Hematopoietic multipotent progenitor cell (in vitro differentiated cells): ENCODE measurements around the gene BCOR. TPM values are rescaled to one million over a fixed set of nuclear protein-coding genes. Genes with fewer than 3 reads are reported as not detected.

ENCODE experiments used
- DNase-seq, 3 donors: peaks; one replicate each; pipeline ENCODE4 v3.0.0-alpha.2; 2011 to 2015; ENCODE audit warnings: low read depth in 2 of 3, low spot score in 2 of 3
- total RNA-seq: library from RNA; depleted of rRNA; stranded (reverse); fragments of >200 nt; gene quantifications from one replicate; pipeline ENCODE4 v1.2.3, GENCODE V29; 2012

BCOR gene
- total RNA-seq, 1 donor: 79.4 TPM

- DNase-seq: no peak
These were observed 89.7 kb downstream of the BCOR start for GRCh38 chrX:40007756-40008705.

DNA sequence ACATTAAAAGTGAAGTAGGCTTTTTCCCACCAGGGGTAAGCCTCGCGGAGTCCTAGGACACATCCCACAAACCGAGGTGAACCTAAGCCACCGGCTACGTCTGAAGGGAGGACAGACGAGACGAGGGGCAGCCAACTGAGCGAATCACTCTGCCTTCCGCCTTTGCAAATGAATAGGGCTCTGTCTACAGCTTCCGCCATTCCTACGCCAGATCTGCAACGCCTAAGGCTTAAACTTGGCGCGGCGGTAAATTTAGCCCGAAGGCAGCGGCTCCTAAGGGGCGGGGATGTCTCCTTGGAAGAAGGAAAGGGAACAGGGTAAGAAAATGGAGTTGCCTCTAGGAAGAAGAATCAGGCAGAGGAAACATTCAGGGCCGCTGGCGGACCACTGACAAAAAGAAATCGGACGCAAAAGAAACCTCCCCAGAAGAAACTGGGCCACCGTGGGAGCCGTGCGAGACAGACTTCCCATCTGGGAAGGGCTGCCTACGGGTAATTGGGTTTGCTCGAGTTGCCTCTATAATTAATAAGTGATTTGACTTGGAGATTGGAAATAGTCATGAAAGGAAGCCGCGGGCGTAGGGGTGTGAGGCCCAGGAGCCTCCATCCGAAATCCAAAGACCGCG lies 90.5 kb downstream of the BCOR start:
- no peak for DNase-seq

GRCh38 chrX:40006106-40007017 lies 91.4 kb downstream of the BCOR start:
- peak in 2 of 3 donors; percentile 58 to 68 for DNase-seq

DNA sequence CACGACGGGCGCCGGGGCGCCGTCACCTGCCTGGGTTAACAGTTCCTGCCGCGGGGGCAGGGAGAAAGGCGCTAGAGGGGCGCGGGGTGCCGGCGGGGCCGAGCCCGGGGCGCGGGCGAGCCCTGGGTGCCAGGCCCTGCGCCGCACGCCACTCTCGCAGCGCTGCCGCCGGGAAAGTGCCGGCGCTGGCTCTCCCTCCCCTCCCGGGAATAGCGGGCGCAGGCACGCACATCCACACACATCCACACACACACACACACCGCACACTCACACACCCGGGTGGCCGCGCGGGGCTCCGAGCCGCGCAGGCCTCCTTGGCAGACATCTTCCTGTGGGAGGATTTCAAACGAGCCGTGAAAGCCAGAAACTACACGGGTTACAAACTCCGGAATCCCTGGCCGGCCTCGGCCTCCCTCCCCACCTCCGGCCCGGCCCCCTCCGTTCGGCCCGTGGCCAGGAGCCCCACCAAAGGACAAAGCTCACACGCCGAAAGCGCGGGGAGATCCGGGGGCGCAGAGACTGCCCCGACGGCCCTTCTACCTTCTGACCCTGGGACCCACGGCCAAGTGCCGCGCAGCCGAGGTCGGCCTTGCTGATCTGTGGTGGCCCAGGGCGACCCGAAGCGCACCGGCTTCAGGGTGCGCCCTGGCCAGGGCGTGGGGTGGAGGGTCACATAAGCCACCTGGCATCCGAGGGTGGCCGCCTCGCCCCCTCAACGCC lies 92.3 kb downstream of the BCOR start:
- no peak for DNase-seq

- DNase-seq: peak in 1 of 3 donors; percentile 58
These were observed 92.9 kb downstream of the BCOR start for GRCh38 chrX:40004921-40005291.

DNA sequence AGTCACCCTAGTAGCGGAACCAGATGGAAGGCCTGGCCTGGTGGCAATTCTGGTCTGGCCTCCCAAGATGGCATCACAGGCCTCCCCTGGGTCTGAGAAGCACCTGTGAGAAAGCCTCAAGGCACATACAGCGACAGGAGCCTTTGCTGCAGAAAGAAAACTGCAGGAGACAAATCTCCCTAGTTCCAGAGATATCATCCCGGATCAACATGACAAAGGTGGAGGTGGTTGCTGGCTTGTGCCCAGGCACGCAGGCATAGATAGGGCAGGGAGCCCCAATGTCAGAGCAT lies 93.6 kb downstream of the BCOR start:
- no peak for DNase-seq

DNA sequence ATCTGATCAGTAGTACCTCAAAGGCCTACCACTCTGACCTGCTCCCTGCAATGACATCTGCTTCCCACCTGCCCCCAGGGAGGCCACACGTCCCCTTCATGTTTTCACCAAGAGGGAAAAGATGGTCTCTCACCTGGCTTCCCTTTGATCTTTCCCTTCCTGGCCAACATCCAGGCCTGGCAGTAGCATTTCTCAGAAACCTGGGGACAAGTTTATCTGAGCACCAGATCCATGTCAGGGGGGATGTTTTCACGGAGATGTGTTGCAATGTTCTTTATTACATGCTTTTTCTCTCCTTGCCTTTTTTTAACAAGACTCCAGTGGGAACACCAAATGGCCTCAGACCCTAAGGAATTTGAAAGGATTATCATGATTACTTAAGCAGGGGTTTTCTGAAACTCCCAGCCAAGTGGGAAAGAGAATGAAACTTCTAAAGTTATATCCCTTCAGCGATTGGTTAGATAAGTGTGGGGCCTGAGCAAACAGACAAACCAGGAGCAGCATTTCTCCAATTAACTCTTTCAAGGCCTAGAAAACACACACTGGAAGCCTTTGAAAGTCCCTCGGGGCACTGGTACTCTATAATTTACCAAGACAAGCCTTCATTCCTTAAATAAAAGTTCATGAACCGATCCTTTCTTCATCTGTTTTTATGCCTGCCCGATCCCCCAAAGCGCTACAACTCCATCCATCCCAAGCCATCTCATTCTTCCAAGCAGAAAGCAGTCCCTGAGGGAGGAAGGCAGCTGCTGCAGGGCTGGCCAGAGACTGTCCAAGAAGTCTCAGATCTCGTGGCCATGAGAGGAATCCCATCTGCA lies 94.1 kb downstream of the BCOR start:
- no peak for DNase-seq

GRCh38 chrX:40003071-40003427 lies 94.7 kb downstream of the BCOR start:
- no peak for DNase-seq
